Astrocyte of the spinal cord (primary cell): ENCODE measurements around the gene DDX49.

Experiments used
- DNase-seq: peaks from one replicate; pipeline ENCODE4 v3.0.0; 2011; ENCODE audit warnings: low read depth, low spot score
- H3K4me3 ChIP-seq: 2 replicates; pipeline ENCODE4 v1.5.1; 2011; ENCODE audit warnings: low read depth, mild to moderate bottlenecking, low read length, moderate library complexity
- in situ Hi-C: cut with HindIII; loops from 2 replicates; pipeline ENCODE4 v1.10.0; 2017; ENCODE audit warnings: low sequenced_read_pairs
- TF ChIP-seq, protein P1 (sequence below): IDR thresholded peaks from 2 replicates; pipeline ENCODE4 v1.5.1; 2012; ENCODE audit warnings: low read depth, mild to moderate bottlenecking, low read length, inconsistent platforms

DDX49 gene

DNA sequence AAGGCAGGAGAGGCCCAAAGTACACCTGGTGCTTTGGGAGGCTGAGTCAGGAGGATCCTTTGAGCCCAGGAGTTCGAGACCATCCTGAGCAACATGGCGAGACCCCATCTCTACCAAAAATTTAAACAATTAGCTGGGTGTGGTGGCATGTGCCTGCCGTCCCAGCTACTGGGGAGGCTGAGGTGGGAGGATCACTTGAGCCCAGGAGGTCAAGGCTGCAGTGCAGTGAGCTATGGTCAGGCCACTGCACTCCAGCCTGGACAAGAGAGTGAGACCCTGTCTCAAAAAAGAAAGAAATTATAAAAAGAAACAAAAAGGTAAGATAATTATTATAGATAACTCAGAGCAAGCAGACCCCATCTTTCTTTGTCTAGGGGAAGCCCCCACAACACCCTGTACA, 19.6 kb downstream of the DDX49 start:
- H3K4me3 ChIP-seq, result peak overlapping the region; percentile 90
- in situ Hi-C loops, result no loop called here

DNA sequence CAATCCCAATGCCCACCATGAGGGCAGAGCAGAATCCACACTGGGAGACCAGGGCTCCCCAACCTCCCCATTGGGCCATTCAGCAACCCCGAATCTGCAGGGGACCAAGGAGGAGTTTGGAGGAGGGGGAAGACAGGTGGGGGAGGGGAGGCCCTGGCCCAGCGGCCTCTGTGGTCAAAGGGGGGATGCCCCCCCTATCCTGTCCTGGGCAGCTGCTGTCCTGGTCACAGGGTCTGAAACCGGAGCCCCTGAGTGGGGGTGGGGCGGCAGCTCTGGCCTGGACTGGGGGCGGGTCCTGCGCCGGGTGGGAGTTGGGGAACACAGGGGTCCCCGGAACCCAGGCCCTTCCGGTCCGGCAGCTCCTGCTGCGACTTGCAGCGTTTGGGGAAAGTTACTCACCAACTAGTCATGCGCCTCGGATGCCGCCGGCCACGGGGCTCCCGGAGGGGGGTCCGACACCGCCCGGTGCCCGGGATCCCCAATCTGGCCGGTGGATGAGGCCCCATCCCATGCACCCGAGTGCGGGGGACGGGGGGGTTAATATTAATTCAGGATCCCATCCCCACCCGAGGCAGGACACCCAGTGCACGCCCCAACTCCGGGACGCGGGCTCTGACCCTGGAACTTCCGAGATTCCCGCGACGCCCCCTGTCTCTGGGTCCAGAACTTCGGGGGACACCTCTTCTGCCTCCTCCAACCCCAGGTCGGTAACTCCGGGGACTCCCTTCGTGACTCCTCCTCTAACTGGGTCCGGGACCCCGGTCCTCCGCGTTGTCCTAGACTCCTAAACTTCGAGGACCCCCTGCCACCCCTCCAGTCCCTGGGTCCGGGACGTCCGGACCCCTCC, 20.6 kb downstream of the DDX49 start:
- in situ Hi-C loops, result no loop called here
- peak overlapping the region; percentile 90 for H3K4me3 ChIP-seq
- TF ChIP-seq, protein P1, sequence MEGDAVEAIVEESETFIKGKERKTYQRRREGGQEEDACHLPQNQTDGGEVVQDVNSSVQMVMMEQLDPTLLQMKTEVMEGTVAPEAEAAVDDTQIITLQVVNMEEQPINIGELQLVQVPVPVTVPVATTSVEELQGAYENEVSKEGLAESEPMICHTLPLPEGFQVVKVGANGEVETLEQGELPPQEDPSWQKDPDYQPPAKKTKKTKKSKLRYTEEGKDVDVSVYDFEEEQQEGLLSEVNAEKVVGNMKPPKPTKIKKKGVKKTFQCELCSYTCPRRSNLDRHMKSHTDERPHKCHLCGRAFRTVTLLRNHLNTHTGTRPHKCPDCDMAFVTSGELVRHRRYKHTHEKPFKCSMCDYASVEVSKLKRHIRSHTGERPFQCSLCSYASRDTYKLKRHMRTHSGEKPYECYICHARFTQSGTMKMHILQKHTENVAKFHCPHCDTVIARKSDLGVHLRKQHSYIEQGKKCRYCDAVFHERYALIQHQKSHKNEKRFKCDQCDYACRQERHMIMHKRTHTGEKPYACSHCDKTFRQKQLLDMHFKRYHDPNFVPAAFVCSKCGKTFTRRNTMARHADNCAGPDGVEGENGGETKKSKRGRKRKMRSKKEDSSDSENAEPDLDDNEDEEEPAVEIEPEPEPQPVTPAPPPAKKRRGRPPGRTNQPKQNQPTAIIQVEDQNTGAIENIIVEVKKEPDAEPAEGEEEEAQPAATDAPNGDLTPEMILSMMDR, result peak; percentile 3
- peak; percentile 67 for DNase-seq

More for the DNA sequence above, 19.6 kb downstream of the DDX49 start:
- TF ChIP-seq, protein P1, result no peak
- DNase-seq, result no peak

DNA sequence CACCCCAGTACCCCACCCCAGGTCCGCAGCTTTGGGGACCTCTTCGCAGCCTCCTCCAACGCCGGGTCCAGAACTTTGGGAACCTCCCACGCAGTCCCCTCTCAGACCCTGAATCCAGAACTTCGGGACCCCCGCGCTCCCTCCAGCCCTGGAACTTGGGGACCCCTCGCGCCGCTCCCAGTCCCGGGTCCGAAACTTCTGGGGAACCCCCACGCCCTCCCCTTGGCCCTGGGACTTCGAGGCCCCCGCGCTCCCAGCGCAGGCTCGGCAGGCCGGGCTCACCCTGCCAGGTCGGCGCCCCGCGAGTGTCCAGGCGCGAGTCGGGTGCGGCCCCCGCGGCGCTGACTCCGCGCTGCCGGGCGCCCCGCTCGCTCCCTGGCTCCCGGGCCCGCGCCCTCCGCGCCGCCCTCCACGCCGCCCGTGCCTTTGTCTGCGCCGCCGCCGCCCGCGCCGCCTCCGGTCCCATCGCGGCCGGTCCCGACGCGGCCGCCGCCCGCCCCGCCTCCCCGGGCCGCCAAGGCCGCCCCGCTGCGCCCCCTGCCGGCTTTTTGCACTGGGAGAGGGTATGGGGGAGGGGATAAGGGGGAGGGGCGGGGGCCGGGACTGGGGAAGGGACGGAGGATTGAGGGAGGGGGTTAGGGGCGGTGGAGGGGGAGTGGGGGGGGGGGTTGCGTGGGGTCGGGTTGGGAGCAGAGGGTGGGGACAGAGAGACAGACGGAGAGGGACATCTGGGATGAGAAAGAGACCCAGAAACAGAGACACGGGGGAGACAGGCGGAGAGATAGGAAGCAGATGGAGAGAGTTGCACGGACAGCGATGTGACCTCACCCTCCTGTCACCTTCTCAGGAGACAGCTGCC, 21.5 kb downstream of the DDX49 start, which contains the start of gene HOMER3:
HOMER3 (minus strand) TSS at position 449 of the 859 bp plus-strand sequence. CDS start 2,235 bp downstream, outside the sequence.
- H3K4me3 ChIP-seq, result peak within 1 kb of the TSS; percentile 90
- TF ChIP-seq, protein P1, result peak; percentile 44

DNA sequence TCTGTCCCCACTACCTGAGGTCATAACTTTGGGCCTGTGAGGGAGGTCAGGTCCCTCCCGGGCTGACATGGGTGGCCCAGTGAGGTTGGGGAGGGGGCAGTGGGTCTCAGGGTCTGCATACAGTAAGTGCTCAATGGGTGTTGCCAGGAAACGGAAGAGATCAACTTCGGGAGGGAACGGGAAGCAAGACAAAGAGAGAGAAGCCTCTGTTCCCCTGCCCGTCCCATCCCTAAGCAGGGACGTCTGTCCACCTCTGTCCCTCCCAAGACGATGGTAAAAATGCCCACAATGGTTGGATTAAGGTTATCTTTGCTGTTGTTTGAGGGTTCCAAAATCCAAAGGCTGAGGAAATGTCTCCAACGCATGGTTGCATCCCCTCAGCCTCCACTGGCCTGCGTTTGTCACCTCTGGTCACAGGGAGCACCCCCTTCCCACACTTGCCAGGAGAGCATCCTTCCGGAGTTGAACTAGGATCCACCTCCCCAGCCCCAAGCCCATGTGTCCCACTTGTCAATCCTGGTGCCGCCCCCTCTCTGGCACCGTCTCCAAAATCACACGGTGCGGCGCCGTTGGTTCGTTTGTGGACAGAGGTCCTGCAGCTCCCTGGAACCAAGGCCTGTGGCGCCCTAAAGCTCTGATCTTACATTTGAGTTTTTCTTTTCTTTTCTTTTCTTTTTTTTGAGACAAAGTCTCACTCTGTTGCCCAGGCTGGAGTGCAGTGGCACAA, 22.3 kb downstream of the DDX49 start:
- peak overlapping the region; percentile 27 for H3K4me3 ChIP-seq
- in situ Hi-C loops, result no loop called here
- TF ChIP-seq, protein P1, result no peak
- DNase-seq, result no peak

More for the DNA sequence above, 21.5 kb downstream of the DDX49 start, which contains the start of gene HOMER3:
- in situ Hi-C loops, result no loop called here
- peak; percentile 29 for DNase-seq

DNA sequence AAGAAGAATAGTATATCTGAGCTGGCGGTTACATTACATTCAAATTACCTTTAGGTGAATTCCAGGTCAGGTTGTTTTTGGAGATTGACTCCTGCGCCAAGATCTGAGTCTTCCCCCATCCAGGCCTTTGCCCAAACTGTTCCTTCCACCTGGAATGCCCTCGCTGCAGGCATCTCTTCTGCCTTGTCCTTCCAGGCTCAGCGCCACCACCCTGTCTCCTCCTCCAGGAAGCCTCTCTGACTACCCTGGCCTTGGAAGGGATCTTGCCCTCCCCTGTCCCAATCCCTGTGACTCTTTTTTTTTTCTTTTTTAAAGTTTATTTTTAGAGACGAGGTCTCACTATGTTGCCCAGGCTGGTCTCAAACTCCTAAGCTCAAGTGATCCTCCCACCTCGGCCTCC, 23.2 kb downstream of the DDX49 start:
- DNase-seq, result no peak
- TF ChIP-seq, protein P1, result no peak
- in situ Hi-C loops, result no loop called here
- no peak overlapping the region for H3K4me3 ChIP-seq

DNA sequence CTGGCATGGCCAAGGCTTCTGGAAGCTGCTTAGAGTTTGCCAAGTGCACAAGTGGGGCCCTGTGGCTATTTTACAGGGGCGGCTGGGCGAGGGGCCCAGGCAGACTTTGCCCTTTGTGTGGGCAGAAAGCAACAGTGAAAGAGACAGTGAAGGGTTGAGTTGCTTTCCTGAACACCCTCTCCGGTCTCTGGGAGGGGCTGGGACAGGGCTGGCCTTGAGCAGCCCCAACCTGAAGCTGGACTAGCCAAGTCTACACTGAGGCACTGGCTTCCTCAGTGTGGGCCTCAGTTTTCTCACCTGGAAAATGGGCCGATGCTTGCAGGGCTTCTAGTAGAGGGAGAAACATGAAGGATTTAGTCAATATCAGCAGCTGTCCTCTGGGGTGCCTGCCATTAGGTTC, 23.9 kb downstream of the DDX49 start:
- in situ Hi-C loops, result no loop called here
- H3K4me3 ChIP-seq, result no peak overlapping the region
- DNase-seq, result no peak
- TF ChIP-seq, protein P1, result no peak
